Nephron progenitor cell (in vitro differentiated cells): ENCODE data around the gene SLC25A20.

Experiments used
- DNase-seq: peaks from one replicate; pipeline ENCODE4 v3.0.0; 2021
- H3K27ac Mint-ChIP-seq: 2 replicates; pipeline ENCODE4 v1.8.0; 2021; ENCODE audit warnings: mild to moderate bottlenecking, moderate library complexity, mixed read lengths
- H3K27me3 Mint-ChIP-seq: 2 replicates; pipeline ENCODE4 v1.8.0; 2021; ENCODE audit warnings: mild to moderate bottlenecking, low read depth, mixed read lengths; ENCODE audit not compliant: poor library complexity
- H3K36me3 Mint-ChIP-seq: 2 replicates; pipeline ENCODE4 v1.8.0; 2021; ENCODE audit warnings: low read depth, mixed read lengths
- H3K4me1 Mint-ChIP-seq: 2 replicates; pipeline ENCODE4 v1.8.0; 2021; ENCODE audit warnings: mixed read lengths
- H3K4me3 Mint-ChIP-seq: 2 replicates; pipeline ENCODE4 v1.8.0; 2021; ENCODE audit warnings: mild to moderate bottlenecking, moderate library complexity, mixed read lengths
- H3K9me3 Mint-ChIP-seq: 2 replicates; pipeline ENCODE4 v1.8.0; 2021; ENCODE audit warnings: mild to moderate bottlenecking, moderate library complexity, mixed read lengths
- CTCF ChIP-seq: fragments of 200-600 bp; sonication (generic); IDR thresholded peaks from 2 replicates; pipeline ENCODE4 v1.5.0; 2021; ENCODE audit warnings: antibody characterized with exemption

SLC25A20 gene

DNA sequence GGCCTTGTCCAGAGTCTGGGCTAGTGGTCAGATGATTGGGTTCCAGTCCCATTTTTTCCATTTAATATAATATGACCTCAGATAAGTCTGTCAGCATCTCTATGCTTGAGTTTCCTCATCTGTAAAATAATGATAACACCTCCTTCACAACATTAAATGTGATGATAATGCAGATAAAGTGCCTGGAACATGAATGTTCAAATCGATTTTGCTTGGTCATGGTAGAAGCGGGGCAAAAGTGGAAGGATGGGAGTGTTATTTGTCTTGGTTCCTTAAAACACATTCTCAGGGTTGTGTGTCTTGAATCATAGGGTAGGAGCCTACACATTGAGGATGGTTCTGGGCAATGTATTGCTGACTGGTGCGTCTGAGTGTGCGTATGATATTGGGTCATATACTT lies 36.8 kb upstream of the SLC25A20 start:
- Mint-ChIP-seq H3K36me3 (peaks cover 72% of the 10 kb centered on the region), H3K4me1 (no peaks in the 10 kb centered on the region), H3K27me3 (no peaks in the 10 kb centered on the region), H3K9me3 (peaks cover 19% of the 10 kb centered on the region), H3K27ac (no peak overlapping the region), H3K4me3 (no peak overlapping the region)
- TF ChIP-seq CTCF = no peak
- DNase-seq = no peak

GRCh38 chr3:48934333-48934991 lies 35.8 kb upstream of the SLC25A20 start:
- DNase-seq = no peak
- H3K36me3 Mint-ChIP-seq = peaks cover 81% of the 10 kb centered on the region
- no peak for TF ChIP-seq CTCF
- H3K9me3 Mint-ChIP-seq = peaks cover 19% of the 10 kb centered on the region
- no peaks in the 10 kb centered on the region for H3K4me1 Mint-ChIP-seq
- H3K27me3 Mint-ChIP-seq = no peaks in the 10 kb centered on the region
- no peak overlapping the region for H3K27ac Mint-ChIP-seq
- no peak overlapping the region for H3K4me3 Mint-ChIP-seq

DNA sequence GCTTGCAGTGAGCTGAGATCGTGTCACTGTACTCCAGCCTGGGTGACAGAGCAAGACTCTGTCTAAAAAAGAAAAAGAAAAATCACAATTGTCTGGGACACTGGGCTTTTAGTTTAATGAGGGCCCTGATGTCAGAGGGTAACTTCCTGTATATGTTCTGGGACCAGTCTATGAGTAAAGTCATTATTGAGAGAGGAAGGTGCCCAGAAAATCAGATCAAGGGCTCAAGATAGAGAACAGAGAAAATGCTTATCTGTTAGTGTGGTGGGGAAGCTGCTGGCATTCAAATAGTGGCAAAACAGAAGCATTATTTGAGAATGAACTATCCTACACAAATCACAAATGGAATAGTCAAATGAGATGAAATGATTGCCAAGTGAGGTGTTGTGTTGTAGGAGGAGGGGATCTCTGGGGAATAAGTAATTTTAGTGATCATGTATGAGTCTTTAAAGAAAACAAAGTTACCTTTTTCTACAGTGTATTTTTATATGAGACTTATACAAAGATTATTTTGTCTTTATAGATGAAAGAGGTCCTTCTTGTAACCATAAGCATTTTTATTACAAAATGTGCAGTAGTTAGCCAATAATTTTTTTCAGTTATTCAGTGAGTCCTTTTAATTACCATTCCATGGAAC lies 33.4 kb upstream of the SLC25A20 start:
- Mint-ChIP-seq H3K9me3 (peaks cover 14% of the 10 kb centered on the region), H3K36me3 (peaks cover 86% of the 10 kb centered on the region), H3K4me1 (peaks cover 8% of the 10 kb centered on the region), H3K27me3 (no peaks in the 10 kb centered on the region), H3K27ac (no peak overlapping the region), H3K4me3 (no peak overlapping the region)
- no peak for TF ChIP-seq CTCF
- DNase-seq = no peak

DNA sequence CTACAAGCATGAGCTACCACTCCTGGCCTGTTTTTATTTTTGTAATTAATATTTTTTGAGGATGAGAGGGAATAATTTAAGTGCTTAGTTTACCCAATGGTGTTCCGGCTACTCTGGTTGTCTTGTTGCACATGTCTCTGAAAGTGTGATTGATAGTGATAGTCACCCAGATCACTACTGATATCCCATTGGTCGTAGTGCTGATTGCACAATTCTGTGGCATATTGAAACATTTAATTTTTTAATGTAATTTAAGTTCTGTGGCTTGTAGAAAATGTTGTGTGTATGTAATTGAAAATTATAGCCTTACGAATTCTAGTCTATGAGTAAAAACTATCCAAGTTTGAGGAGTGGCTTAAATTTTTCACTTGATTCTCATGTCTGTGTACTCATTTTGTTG lies 31.9 kb upstream of the SLC25A20 start:
- Mint-ChIP-seq H3K36me3 (peaks cover 89% of the 10 kb centered on the region), H3K9me3 (peaks cover 14% of the 10 kb centered on the region), H3K27ac (no peak overlapping the region), H3K27me3 (no peaks in the 10 kb centered on the region), H3K4me3 (no peak overlapping the region), H3K4me1 (peaks cover 14% of the 10 kb centered on the region)
- DNase-seq = no peak
- TF ChIP-seq CTCF = no peak

GRCh38 chr3:48929358-48930035 lies 30.8 kb upstream of the SLC25A20 start:
- H3K36me3 Mint-ChIP-seq = peaks cover 88% of the 10 kb centered on the region
- no peak overlapping the region for H3K27ac Mint-ChIP-seq
- peaks cover 14% of the 10 kb centered on the region for H3K4me1 Mint-ChIP-seq
- no peak for DNase-seq
- no peak for TF ChIP-seq CTCF
- no peaks in the 10 kb centered on the region for H3K27me3 Mint-ChIP-seq
- H3K4me3 Mint-ChIP-seq = no peak overlapping the region
- H3K9me3 Mint-ChIP-seq = peaks cover 14% of the 10 kb centered on the region
